WTC11 (cell line): ENCODE measurements around the gene GRID2.

Experiments used
- CBFB ChIP-seq: sonication (generic); formaldehyde crosslinking; IDR thresholded peaks from 2 replicates; pipeline ENCODE4 v1.8.1; 2022; ENCODE audit warnings: mild to moderate bottlenecking, low read depth, missing genetic modification reagents
- CREB1 ChIP-seq: sonication (generic); formaldehyde crosslinking; IDR thresholded peaks from 2 replicates; pipeline ENCODE4 v1.8.0; 2023; ENCODE audit warnings: mild to moderate bottlenecking, missing genetic modification reagents
- CTCF ChIP-seq: fragments of 200-600 bp; IDR thresholded peaks from 2 replicates; pipeline ENCODE4 v1.8.0; 2022; ENCODE audit warnings: antibody characterized with exemption
- ESRRA ChIP-seq: sonication (generic); formaldehyde crosslinking; IDR thresholded peaks from 2 replicates; pipeline ENCODE4 v1.8.1; 2022; ENCODE audit warnings: mild to moderate bottlenecking, missing genetic modification reagents, borderline replicate concordance
- MAX ChIP-seq: sonication (generic); formaldehyde crosslinking; IDR thresholded peaks from 2 replicates; pipeline ENCODE4 v1.8.0; 2022; ENCODE audit warnings: mild to moderate bottlenecking, missing genetic modification reagents
- NR2C2 ChIP-seq: sonication (generic); formaldehyde crosslinking; IDR thresholded peaks from 2 replicates; pipeline ENCODE4 v1.8.0; 2022; ENCODE audit warnings: mild to moderate bottlenecking, missing genetic modification reagents
- PRDM15 ChIP-seq: sonication (generic); formaldehyde crosslinking; IDR thresholded peaks from 2 replicates; pipeline ENCODE4 v1.8.0; 2022; ENCODE audit warnings: missing genetic modification reagents
- SMAD3 ChIP-seq: sonication (generic); formaldehyde crosslinking; IDR thresholded peaks from 2 replicates; pipeline ENCODE4 v1.8.0; 2022; ENCODE audit warnings: missing genetic modification reagents, mild to moderate bottlenecking, borderline replicate concordance
- TF ChIP-seq, protein P1 (sequence below): sonication (generic); formaldehyde crosslinking; conservative IDR thresholded peaks from 2 replicates; pipeline ENCODE4 v1.8.1; 2023; ENCODE audit warnings: mild to moderate bottlenecking, low read depth, missing genetic modification reagents, moderate library complexity
- TF ChIP-seq, protein P2 (sequence below): sonication (generic); formaldehyde crosslinking; IDR thresholded peaks from 2 replicates; pipeline ENCODE4 v1.8.1; 2023; ENCODE audit warnings: mild to moderate bottlenecking, missing genetic modification reagents, moderate library complexity
- TF ChIP-seq, protein P3 (sequence below): sonication (generic); formaldehyde crosslinking; IDR thresholded peaks from 2 replicates; pipeline ENCODE4 v1.8.0; 2023; ENCODE audit warnings: missing genetic modification reagents

GRCh38 chr4:92968556-92968955 is 664.8 kb downstream of the GRID2 start:
- TF ChIP-seq ESRRA (no peak), CTCF (no peak), MAX (CRISPR knock-in tag) (no peak), CREB1 (CRISPR knock-in tag) (no peak), SMAD3 (no peak), PRDM15 (CRISPR knock-in tag) (no peak), NR2C2 (CRISPR knock-in tag) (no peak), CBFB (CRISPR knock-in tag) (no peak)
- TF ChIP-seq, protein P1, sequence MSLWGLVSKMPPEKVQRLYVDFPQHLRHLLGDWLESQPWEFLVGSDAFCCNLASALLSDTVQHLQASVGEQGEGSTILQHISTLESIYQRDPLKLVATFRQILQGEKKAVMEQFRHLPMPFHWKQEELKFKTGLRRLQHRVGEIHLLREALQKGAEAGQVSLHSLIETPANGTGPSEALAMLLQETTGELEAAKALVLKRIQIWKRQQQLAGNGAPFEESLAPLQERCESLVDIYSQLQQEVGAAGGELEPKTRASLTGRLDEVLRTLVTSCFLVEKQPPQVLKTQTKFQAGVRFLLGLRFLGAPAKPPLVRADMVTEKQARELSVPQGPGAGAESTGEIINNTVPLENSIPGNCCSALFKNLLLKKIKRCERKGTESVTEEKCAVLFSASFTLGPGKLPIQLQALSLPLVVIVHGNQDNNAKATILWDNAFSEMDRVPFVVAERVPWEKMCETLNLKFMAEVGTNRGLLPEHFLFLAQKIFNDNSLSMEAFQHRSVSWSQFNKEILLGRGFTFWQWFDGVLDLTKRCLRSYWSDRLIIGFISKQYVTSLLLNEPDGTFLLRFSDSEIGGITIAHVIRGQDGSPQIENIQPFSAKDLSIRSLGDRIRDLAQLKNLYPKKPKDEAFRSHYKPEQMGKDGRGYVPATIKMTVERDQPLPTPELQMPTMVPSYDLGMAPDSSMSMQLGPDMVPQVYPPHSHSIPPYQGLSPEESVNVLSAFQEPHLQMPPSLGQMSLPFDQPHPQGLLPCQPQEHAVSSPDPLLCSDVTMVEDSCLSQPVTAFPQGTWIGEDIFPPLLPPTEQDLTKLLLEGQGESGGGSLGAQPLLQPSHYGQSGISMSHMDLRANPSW (CRISPR knock-in tag): no peak
- TF ChIP-seq, protein P2, sequence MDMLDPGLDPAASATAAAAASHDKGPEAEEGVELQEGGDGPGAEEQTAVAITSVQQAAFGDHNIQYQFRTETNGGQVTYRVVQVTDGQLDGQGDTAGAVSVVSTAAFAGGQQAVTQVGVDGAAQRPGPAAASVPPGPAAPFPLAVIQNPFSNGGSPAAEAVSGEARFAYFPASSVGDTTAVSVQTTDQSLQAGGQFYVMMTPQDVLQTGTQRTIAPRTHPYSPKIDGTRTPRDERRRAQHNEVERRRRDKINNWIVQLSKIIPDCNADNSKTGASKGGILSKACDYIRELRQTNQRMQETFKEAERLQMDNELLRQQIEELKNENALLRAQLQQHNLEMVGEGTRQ (CRISPR knock-in tag): no peak
- TF ChIP-seq, protein P3, sequence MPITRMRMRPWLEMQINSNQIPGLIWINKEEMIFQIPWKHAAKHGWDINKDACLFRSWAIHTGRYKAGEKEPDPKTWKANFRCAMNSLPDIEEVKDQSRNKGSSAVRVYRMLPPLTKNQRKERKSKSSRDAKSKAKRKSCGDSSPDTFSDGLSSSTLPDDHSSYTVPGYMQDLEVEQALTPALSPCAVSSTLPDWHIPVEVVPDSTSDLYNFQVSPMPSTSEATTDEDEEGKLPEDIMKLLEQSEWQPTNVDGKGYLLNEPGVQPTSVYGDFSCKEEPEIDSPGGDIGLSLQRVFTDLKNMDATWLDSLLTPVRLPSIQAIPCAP (CRISPR knock-in tag): no peak
